Measurements from ENCODE around the gene G6PC1. TPM values are rescaled to one million over a fixed set of nuclear protein-coding genes. Genes with fewer than 3 reads are reported as not detected.

Gene G6PC1
- total and polyA plus RNA-seq, 2 of the 13 experiments (the other 11 are each of a cell fraction or from before 2014, with no cell fraction given) = 1.7 to 37.9 TPM

DNA sequence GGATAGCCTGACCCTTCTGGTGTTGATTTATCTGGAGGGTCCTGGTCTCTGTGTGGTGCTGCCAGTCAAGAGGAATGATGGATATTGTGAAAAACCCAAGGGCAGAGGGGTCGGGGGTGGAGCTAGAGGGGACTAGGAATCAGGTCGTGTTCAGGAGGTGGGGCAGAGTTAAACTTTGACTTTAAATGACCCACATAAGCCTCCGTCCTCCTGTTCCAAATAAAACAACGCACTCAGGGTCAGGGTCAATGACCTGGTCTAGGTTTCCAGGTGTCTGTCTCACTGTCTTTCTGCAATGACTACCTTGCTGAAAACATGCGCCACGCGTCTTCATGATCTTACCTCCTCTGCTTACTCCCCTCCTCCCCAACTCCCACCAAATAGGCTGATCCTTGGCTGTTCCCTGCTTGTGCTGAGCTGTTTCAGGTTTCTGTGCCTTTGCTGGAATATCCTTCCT, 34.9 kb upstream of the G6PC1 start (continued):
- no peak for TF ChIP-seq SP140L (CRISPR knock-in tag; IDR thresholded peaks at IDR 0.05; ENCODE audit: borderline replicate concordance)
- TF ChIP-seq, protein P1, sequence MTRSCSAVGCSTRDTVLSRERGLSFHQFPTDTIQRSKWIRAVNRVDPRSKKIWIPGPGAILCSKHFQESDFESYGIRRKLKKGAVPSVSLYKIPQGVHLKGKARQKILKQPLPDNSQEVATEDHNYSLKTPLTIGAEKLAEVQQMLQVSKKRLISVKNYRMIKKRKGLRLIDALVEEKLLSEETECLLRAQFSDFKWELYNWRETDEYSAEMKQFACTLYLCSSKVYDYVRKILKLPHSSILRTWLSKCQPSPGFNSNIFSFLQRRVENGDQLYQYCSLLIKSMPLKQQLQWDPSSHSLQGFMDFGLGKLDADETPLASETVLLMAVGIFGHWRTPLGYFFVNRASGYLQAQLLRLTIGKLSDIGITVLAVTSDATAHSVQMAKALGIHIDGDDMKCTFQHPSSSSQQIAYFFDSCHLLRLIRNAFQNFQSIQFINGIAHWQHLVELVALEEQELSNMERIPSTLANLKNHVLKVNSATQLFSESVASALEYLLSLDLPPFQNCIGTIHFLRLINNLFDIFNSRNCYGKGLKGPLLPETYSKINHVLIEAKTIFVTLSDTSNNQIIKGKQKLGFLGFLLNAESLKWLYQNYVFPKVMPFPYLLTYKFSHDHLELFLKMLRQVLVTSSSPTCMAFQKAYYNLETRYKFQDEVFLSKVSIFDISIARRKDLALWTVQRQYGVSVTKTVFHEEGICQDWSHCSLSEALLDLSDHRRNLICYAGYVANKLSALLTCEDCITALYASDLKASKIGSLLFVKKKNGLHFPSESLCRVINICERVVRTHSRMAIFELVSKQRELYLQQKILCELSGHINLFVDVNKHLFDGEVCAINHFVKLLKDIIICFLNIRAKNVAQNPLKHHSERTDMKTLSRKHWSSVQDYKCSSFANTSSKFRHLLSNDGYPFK (CRISPR knock-in tag; IDR thresholded peaks at IDR 0.05; ENCODE audit: borderline replicate concordance) = no peak
- no peak for TF ChIP-seq ATRX (CRISPR knock-in tag; IDR thresholded peaks at IDR 0.05; ENCODE audit: borderline replicate concordance)
- no peak for TF ChIP-seq HNRNPUL1 (IDR thresholded peaks at IDR 0.05; ENCODE audit: low read depth, low read length)
- TF ChIP-seq ZNF446 (CRISPR knock-in tag; IDR thresholded peaks at IDR 0.05) = no peak
- no peak for TF ChIP-seq ZNF30 (CRISPR knock-in tag; IDR thresholded peaks at IDR 0.05)
- no peak for TF ChIP-seq PHF20 (CRISPR knock-in tag; IDR thresholded peaks at IDR 0.05)
- no peak for TF ChIP-seq ZNF333 (CRISPR knock-in tag; IDR thresholded peaks at IDR 0.05; ENCODE audit: borderline replicate concordance)
- TF ChIP-seq ZNF552 (CRISPR knock-in tag; IDR thresholded peaks at IDR 0.05; ENCODE audit: borderline replicate concordance) = 0 out of 2 replicates have a peak, but pooled peaks have one; percentile 19
- TF ChIP-seq ZNF234 (CRISPR knock-in tag; conservative IDR thresholded peaks at IDR 0.05) = no peak
- TF ChIP-seq ZSCAN25 (CRISPR knock-in tag; IDR thresholded peaks at IDR 0.05) = no peak
- TF ChIP-seq, protein P2, sequence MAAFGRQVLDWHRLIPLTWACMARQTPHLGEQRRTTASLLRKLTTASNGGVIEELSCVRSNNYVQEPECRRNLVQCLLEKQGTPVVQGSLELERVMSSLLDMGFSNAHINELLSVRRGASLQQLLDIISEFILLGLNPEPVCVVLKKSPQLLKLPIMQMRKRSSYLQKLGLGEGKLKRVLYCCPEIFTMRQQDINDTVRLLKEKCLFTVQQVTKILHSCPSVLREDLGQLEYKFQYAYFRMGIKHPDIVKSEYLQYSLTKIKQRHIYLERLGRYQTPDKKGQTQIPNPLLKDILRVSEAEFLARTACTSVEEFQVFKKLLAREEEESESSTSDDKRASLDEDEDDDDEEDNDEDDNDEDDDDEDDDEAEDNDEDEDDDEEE (CRISPR knock-in tag; IDR thresholded peaks at IDR 0.05) = 0 out of 2 replicates have a peak, but pooled peaks have one; percentile 51
- TF ChIP-seq MZF1 (CRISPR knock-in tag; IDR thresholded peaks at IDR 0.05; ENCODE audit: borderline replicate concordance) = no peak
- TF ChIP-seq, protein P3, sequence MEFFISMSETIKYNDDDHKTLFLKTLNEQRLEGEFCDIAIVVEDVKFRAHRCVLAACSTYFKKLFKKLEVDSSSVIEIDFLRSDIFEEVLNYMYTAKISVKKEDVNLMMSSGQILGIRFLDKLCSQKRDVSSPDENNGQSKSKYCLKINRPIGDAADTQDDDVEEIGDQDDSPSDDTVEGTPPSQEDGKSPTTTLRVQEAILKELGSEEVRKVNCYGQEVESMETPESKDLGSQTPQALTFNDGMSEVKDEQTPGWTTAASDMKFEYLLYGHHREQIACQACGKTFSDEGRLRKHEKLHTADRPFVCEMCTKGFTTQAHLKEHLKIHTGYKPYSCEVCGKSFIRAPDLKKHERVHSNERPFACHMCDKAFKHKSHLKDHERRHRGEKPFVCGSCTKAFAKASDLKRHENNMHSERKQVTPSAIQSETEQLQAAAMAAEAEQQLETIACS (CRISPR knock-in tag; IDR thresholded peaks at IDR 0.05) = no peak
- TF ChIP-seq, protein P4, sequence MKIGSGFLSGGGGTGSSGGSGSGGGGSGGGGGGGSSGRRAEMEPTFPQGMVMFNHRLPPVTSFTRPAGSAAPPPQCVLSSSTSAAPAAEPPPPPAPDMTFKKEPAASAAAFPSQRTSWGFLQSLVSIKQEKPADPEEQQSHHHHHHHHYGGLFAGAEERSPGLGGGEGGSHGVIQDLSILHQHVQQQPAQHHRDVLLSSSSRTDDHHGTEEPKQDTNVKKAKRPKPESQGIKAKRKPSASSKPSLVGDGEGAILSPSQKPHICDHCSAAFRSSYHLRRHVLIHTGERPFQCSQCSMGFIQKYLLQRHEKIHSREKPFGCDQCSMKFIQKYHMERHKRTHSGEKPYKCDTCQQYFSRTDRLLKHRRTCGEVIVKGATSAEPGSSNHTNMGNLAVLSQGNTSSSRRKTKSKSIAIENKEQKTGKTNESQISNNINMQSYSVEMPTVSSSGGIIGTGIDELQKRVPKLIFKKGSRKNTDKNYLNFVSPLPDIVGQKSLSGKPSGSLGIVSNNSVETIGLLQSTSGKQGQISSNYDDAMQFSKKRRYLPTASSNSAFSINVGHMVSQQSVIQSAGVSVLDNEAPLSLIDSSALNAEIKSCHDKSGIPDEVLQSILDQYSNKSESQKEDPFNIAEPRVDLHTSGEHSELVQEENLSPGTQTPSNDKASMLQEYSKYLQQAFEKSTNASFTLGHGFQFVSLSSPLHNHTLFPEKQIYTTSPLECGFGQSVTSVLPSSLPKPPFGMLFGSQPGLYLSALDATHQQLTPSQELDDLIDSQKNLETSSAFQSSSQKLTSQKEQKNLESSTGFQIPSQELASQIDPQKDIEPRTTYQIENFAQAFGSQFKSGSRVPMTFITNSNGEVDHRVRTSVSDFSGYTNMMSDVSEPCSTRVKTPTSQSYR (CRISPR knock-in tag; IDR thresholded peaks at IDR 0.05; ENCODE audit: borderline replicate concordance) = 0 out of 2 replicates have a peak, but pooled peaks have one; percentile 7
- TF ChIP-seq EP300 (IDR thresholded peaks at IDR 0.05; ENCODE audit: low read depth in 2 of 2, low read length in 2 of 2) = peak in 1 of 2 experiments; percentile 83; a peak in 2 of 4 replicates
- TF ChIP-seq EP300 (CRISPR knock-in tag; IDR thresholded peaks at IDR 0.05; ENCODE audit: borderline replicate concordance) = no peak
- TF ChIP-seq, protein P5, sequence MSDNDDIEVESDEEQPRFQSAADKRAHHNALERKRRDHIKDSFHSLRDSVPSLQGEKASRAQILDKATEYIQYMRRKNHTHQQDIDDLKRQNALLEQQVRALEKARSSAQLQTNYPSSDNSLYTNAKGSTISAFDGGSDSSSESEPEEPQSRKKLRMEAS (IDR thresholded peaks at IDR 0.05) = peak; percentile 70
- no peak for TF ChIP-seq ZNF577 (CRISPR knock-in tag; IDR thresholded peaks at IDR 0.05; ENCODE audit: borderline replicate concordance, low read depth)
- TF ChIP-seq PHF8 (CRISPR knock-in tag; IDR thresholded peaks at IDR 0.05) = no peak

All from HepG2 (cell line).